GM12892 (cell line): ENCODE results near the gene LECT2.

Source experiments
- POLR2A ChIP-seq: IDR thresholded peaks from 2 replicates; pipeline ENCODE4 v1.6.1; 2011; ENCODE audit warnings: low read depth, low read length, control low read depth
- POLR2AphosphoS5 ChIP-seq: IDR thresholded peaks from 2 replicates; pipeline ENCODE4 v1.6.1; 2011; ENCODE audit warnings: low read depth, low read length, control low read depth
- TAF1 ChIP-seq: IDR thresholded peaks from 2 replicates; pipeline ENCODE4 v1.6.1; 2011; ENCODE audit warnings: low read depth, mild to moderate bottlenecking, control low read depth, low read length, borderline replicate concordance

DNA sequence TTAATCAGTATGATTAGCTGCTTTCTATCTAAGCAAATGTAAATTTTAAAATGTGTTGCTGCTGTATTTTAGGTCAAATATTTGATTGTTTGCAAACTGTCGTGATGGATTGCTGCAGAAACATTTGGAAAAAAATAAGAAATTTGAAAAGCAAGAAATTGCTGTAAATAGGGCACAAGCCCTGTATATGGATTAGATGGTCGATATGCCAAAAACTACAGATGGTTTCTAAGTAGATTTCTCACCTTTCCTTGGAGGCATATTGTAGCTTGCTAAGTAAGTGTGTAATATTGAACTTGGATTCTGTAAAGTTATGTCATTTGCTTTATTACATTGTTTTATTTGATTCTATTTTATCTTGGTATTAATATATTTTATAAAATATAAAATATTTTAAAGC is 13.1 kb downstream of the LECT2 start:
- TF ChIP-seq POLR2AphosphoS5 (no peak), TAF1 (no peak), POLR2A (no peak)
